ENCODE measurements around the gene CHRNG. TPM values are rescaled to one million over a fixed set of nuclear protein-coding genes. Genes with fewer than 3 reads are reported as not detected.

CHRNG gene
- total RNA-seq, 1 donor from 2014 or later, result not detected

DNA sequence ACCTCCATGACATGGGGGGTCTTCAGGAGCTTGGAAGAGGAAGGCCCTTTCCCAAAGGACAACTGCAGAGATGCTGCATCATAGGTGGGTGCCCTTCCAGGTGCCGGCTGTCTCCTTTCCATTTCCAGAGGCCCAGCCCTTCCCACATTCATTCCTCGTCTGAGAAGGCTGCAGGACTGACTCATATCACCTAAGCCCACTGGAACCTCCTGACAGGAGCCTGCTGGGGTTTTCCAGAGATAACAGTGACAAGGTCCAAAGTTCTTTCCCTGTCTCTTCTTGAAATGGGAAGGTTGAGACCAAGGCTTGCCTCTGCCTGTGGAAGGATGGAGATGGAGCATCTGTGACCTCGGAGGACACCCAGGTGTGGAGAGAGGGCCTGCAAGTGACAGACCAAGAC, 22.9 kb upstream of the CHRNG start:
- Mint-ChIP-seq H3K4me1 (ENCODE audit: low read depth, unreplicated experiment) (peaks cover 2% of the 10 kb centered on the region), H3K27me3 (ENCODE audit: low read depth, unreplicated experiment) (peaks cover 70% of the 10 kb centered on the region), H3K9me3 (ENCODE audit: unreplicated experiment) (peaks cover 2% of the 10 kb centered on the region), H3K4me3 (ENCODE audit: unreplicated experiment) (no peak overlapping the region), H3K36me3 (ENCODE audit: low read depth, unreplicated experiment) (no peaks in the 10 kb centered on the region), H3K27ac (ENCODE audit: unreplicated experiment) (no peak overlapping the region)
- Histone ChIP-seq H3K27me3 (ENCODE audit: insufficient read depth, low read length) (peaks cover 46% of the 10 kb centered on the region), H2AFZ (ENCODE audit: low read depth, low read length) (no peak overlapping the region), H3K4me1 (ENCODE audit: insufficient read depth, low read length) (no peaks in the 10 kb centered on the region), H3K36me3 (ENCODE audit: insufficient read depth, low read length) (no peaks in the 10 kb centered on the region), H3K4me2 (ENCODE audit: low read length) (no peak overlapping the region), H3K4me3 (ENCODE audit: insufficient read depth, low read depth, low read length) (no peak overlapping the region), H3K9me3 (ENCODE audit: insufficient read depth, low read depth, low read length) (no peaks in the 10 kb centered on the region), H3K9ac (ENCODE audit: low read length) (no peak overlapping the region), H3K79me2 (ENCODE audit: insufficient read depth, low read length) (no peaks in the 10 kb centered on the region), H4K20me1 (ENCODE audit: insufficient read depth, low read length) (no peaks in the 10 kb centered on the region), H3K27ac (ENCODE audit: low read depth, low read length) (no peak overlapping the region)
- no peak for DNase-seq (ENCODE audit: low read depth)
- no peak for FAIRE-seq
- no peak for TF ChIP-seq EZH2 (IDR thresholded peaks at IDR 0.05; ENCODE audit: insufficient read depth, low read length)
- TF ChIP-seq, protein P1, sequence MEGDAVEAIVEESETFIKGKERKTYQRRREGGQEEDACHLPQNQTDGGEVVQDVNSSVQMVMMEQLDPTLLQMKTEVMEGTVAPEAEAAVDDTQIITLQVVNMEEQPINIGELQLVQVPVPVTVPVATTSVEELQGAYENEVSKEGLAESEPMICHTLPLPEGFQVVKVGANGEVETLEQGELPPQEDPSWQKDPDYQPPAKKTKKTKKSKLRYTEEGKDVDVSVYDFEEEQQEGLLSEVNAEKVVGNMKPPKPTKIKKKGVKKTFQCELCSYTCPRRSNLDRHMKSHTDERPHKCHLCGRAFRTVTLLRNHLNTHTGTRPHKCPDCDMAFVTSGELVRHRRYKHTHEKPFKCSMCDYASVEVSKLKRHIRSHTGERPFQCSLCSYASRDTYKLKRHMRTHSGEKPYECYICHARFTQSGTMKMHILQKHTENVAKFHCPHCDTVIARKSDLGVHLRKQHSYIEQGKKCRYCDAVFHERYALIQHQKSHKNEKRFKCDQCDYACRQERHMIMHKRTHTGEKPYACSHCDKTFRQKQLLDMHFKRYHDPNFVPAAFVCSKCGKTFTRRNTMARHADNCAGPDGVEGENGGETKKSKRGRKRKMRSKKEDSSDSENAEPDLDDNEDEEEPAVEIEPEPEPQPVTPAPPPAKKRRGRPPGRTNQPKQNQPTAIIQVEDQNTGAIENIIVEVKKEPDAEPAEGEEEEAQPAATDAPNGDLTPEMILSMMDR (IDR thresholded peaks at IDR 0.05; ENCODE audit: insufficient read depth, low read depth, low read length), result no peak

DNA sequence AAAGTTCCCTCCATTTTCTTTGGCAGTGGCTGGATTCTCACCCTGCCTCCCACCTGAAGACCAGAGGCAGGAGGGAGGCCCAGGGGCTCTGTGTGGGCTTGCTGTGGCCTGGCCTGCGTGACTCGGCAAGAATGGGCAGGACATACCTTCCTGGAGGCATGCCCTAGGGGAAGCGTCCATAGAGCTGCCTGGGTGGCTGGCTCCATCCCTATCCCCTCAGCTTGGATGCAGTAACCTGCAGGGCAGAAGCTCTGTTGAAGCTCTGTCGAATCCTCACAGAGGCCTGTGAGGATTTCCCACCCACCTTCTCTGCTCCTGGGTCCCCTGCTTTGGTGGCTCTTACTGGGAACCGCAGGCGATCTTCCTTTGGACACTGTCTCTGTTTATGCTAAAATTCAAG, 20.6 kb upstream of the CHRNG start:
- Histone ChIP-seq H3K9ac (ENCODE audit: low read length) (no peak overlapping the region), H3K36me3 (ENCODE audit: insufficient read depth, low read length) (no peaks in the 10 kb centered on the region), H3K27ac (ENCODE audit: low read depth, low read length) (no peak overlapping the region), H3K4me2 (ENCODE audit: low read length) (no peak overlapping the region), H3K9me3 (ENCODE audit: insufficient read depth, low read depth, low read length) (no peaks in the 10 kb centered on the region), H3K79me2 (ENCODE audit: insufficient read depth, low read length) (no peaks in the 10 kb centered on the region), H3K4me1 (ENCODE audit: insufficient read depth, low read length) (no peaks in the 10 kb centered on the region), H4K20me1 (ENCODE audit: insufficient read depth, low read length) (peaks cover 5% of the 10 kb centered on the region), H2AFZ (ENCODE audit: low read depth, low read length) (no peak overlapping the region), H3K4me3 (ENCODE audit: insufficient read depth, low read depth, low read length) (no peak overlapping the region), H3K27me3 (ENCODE audit: insufficient read depth, low read length) (peaks cover 53% of the 10 kb centered on the region)
- H3K27me3 Mint-ChIP-seq (ENCODE audit: low read depth, unreplicated experiment), result peaks cover 67% of the 10 kb centered on the region
- TF ChIP-seq, protein P1 (IDR thresholded peaks at IDR 0.05; ENCODE audit: insufficient read depth, low read depth, low read length), result no peak
- no peak for TF ChIP-seq EZH2 (IDR thresholded peaks at IDR 0.05; ENCODE audit: insufficient read depth, low read length)
- FAIRE-seq (no peak), DNase-seq (ENCODE audit: low read depth) (no peak)
- no peak overlapping the region for H3K4me3 Mint-ChIP-seq (ENCODE audit: unreplicated experiment)
- H3K4me1 Mint-ChIP-seq (ENCODE audit: low read depth, unreplicated experiment), result peaks cover 2% of the 10 kb centered on the region
- H3K9me3 Mint-ChIP-seq (ENCODE audit: unreplicated experiment), result peaks cover 2% of the 10 kb centered on the region
- H3K27ac Mint-ChIP-seq (ENCODE audit: unreplicated experiment), result no peak overlapping the region
- no peaks in the 10 kb centered on the region for H3K36me3 Mint-ChIP-seq (ENCODE audit: low read depth, unreplicated experiment)

DNA sequence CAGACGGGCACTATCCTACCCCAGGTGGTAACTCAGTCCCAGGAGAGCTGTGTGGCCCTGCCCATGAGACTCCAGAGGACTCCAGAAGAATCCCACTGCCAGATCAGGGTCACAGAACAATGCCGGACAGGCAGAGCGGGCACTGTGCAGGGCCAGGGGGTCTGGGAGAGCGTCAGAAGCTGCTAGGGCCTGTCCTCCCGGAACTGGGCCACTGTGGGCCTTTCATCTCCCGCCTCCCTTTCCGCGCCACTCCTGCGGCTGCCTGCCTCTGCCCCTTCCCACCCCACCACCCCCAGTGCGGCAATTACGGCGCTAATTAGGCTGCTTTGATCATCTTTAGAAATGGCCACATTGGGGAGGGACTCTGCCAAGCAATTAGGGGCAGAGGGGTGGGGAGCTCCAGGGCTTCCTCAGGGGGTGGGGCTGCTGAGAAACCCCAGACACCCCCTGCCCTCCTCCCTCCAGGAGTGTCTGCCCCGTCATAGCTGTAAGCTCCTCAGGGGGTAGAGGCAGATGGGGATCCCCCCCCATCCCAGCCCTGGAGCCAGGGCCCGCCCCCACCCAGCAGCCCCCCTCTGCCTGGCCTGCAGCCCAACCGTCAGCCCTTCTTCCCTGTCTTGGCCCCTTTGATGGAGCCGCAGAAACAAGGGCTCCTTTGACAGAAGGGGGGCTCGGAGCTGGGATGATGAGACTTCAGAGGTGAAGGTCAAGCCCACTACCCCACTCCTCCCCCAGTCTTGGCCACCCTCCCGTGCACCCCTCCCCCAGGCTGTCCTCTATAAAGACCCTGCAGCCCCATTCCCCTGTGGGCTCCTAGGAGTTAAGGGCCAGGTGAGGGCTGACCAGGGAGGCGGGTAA, 19.7 kb upstream of the CHRNG start, which contains the start of gene PRSS56:
TSS of gene PRSS56 (plus strand) at position 808 of the 858 bp plus-strand sequence. CDS start 211 bp downstream, outside the sequence.
- peaks cover 61% of the 10 kb centered on the region for H3K27me3 Mint-ChIP-seq (ENCODE audit: low read depth, unreplicated experiment)
- H3K4me2 ChIP-seq (ENCODE audit: low read length), result no peak within 1 kb of the TSS
- no peak within 1 kb of the TSS for H3K9ac ChIP-seq (ENCODE audit: low read length)
- H3K9me3 Mint-ChIP-seq (ENCODE audit: unreplicated experiment), result peaks cover 2% of the 10 kb centered on the region
- no peak within 1 kb of the TSS for H3K4me3 ChIP-seq (ENCODE audit: insufficient read depth, low read depth, low read length)
- no peak for FAIRE-seq
- H2AFZ ChIP-seq (ENCODE audit: low read depth, low read length), result no peak within 1 kb of the TSS
- no peak for TF ChIP-seq EZH2 (IDR thresholded peaks at IDR 0.05; ENCODE audit: insufficient read depth, low read length)
- TF ChIP-seq, protein P1 (IDR thresholded peaks at IDR 0.05; ENCODE audit: insufficient read depth, low read depth, low read length), result no peak
- peaks cover 5% of the 10 kb centered on the region for H4K20me1 ChIP-seq (ENCODE audit: insufficient read depth, low read length)
- H3K4me1 Mint-ChIP-seq (ENCODE audit: low read depth, unreplicated experiment), result peaks cover 2% of the 10 kb centered on the region
- H3K4me3 Mint-ChIP-seq (ENCODE audit: unreplicated experiment), result no peak within 1 kb of the TSS
- H3K27me3 ChIP-seq (ENCODE audit: insufficient read depth, low read length), result peaks cover 58% of the 10 kb centered on the region
- DNase-seq (ENCODE audit: low read depth), result no peak
- H3K4me1 ChIP-seq (ENCODE audit: insufficient read depth, low read length), result no peaks in the 10 kb centered on the region
- H3K36me3 ChIP-seq (ENCODE audit: insufficient read depth, low read length), result no peaks in the 10 kb centered on the region
- H3K27ac ChIP-seq (ENCODE audit: low read depth, low read length), result no peak within 1 kb of the TSS
- peak within 1 kb of the TSS; percentile 5 for H3K27ac Mint-ChIP-seq (ENCODE audit: unreplicated experiment)
- no peaks in the 10 kb centered on the region for H3K79me2 ChIP-seq (ENCODE audit: insufficient read depth, low read length)
- H3K36me3 Mint-ChIP-seq (ENCODE audit: low read depth, unreplicated experiment), result no peaks in the 10 kb centered on the region
- no peaks in the 10 kb centered on the region for H3K9me3 ChIP-seq (ENCODE audit: insufficient read depth, low read depth, low read length)
